Fibroblast of villous mesenchyme (primary cell): ENCODE data around the gene ART1. TPM values are rescaled to one million over a fixed set of nuclear protein-coding genes. Genes with fewer than 3 reads are reported as not detected.
A peak's percentile ranks its signal among the peaks of the same experiment; 100 is the strongest.
"Not testable (repeated sequence)": the region's sequence is repeated elsewhere in the genome, so short reads cannot be mapped to it uniquely, and the experiment has no call there.

Experiments
- DNase-seq: peaks from one replicate; pipeline ENCODE4 v3.0.0-alpha.2; 2010; ENCODE audit warnings: low read depth
- H3K4me3 ChIP-seq: 2 replicates; pipeline ENCODE4 v1.5.1; 2011; ENCODE audit warnings: low read depth, mild to moderate bottlenecking, low read length
- CTCF ChIP-seq: IDR thresholded peaks from 2 replicates; pipeline ENCODE4 v1.5.1; 2012; ENCODE audit warnings: low read depth, mild to moderate bottlenecking, low read length; ENCODE audit not compliant: insufficient read depth
- total RNA-seq: library from RNA; depleted of rRNA; stranded (reverse); fragments of >200 nt; gene quantifications from 2 replicates; pipeline ENCODE4 v1.2.3, GENCODE V29; 2012

Gene ART1
- total RNA-seq, 1 donor: not detected

- DNase-seq: no peak
- TF ChIP-seq CTCF: no peak
- H3K4me3 ChIP-seq: peak within 1 kb of the TSS; percentile 56
Observed at GRCh38 chr11:3641701-3642070, 3.2 kb upstream of the ART1 start, which contains the start of gene ART5. TSS of gene ART5 (minus strand) at chr11:3641992. CDS start at chr11:3641862, 130 bp downstream.

- peak; percentile 64 for DNase-seq
Observed at GRCh38 chr11:3642071-3642951, 2.6 kb upstream of the ART1 start.

GRCh38 chr11:3643102-3643546 lies 1.8 kb upstream of the ART1 start:
- H3K4me3 ChIP-seq, DNase-seq: not testable (repeated sequence)

More at GRCh38 chr11:3642071-3642951, 2.6 kb upstream of the ART1 start:
- peak overlapping the region; percentile 56 for H3K4me3 ChIP-seq
- no peak for TF ChIP-seq CTCF

GRCh38 chr11:3645552-3645951 lies 624 bp downstream of the ART1 start:
- DNase-seq: no peak
- no peak for TF ChIP-seq CTCF
- H3K4me3 ChIP-seq: no peak overlapping the region

GRCh38 chr11:3648843-3649242 lies 3.9 kb downstream of the ART1 start:
- H3K4me3 ChIP-seq, DNase-seq: not testable (repeated sequence)

GRCh38 chr11:3649374-3649773 lies 4.4 kb downstream of the ART1 start:
- DNase-seq, H3K4me3 ChIP-seq: not testable (repeated sequence)

GRCh38 chr11:3652514-3652913 lies 7.6 kb downstream of the ART1 start:
- not testable (repeated sequence) for H3K4me3 ChIP-seq, DNase-seq

- TF ChIP-seq CTCF: no peak
- H3K4me3 ChIP-seq: no peak overlapping the region
- no peak for DNase-seq
Observed at GRCh38 chr11:3655547-3655946, 10.6 kb downstream of the ART1 start.

- DNase-seq, H3K4me3 ChIP-seq: not testable (repeated sequence)
Observed at GRCh38 chr11:3657331-3657730, 12.4 kb downstream of the ART1 start.
